HG02759 (cell line): ENCODE data around the gene PBX2.
"Not testable (repeated sequence)": the region's sequence is repeated elsewhere in the genome, so short reads cannot be mapped to it uniquely, and the experiment has no call there.

ENCODE experiments used
- ATAC-seq: cut with Tn5 transposase; IDR thresholded peaks from one replicate; pipeline ENCODE4 v1.9.1; 2021; ENCODE audit warnings: mild to moderate bottlenecking, moderate library complexity; ENCODE audit not compliant: unreplicated experiment

PBX2 gene

GRCh38 chr6:32190054-32190851 is at the start of gene PBX2:
TSS of gene PBX2 (minus strand) at chr6:32190202. CDS start at chr6:32189915, 287 bp downstream.
- peak; percentile 68 for ATAC-seq

- ATAC-seq = no peak
Measured at GRCh38 chr6:32239462-32239861, 49.5 kb upstream of the PBX2 start.

GRCh38 chr6:32234934-32235333 is 44.9 kb upstream of the PBX2 start:
- no peak for ATAC-seq

- ATAC-seq = no peak
Measured at GRCh38 chr6:32226434-32226833, 36.4 kb upstream of the PBX2 start.

GRCh38 chr6:32224696-32225095 is 34.7 kb upstream of the PBX2 start:
- ATAC-seq = no peak

- no peak for ATAC-seq
Measured at GRCh38 chr6:32223258-32224235, 33.5 kb upstream of the PBX2 start, which contains the start of gene NOTCH4. TSS of gene NOTCH4 (minus strand) at chr6:32224067. CDS start at chr6:32223928, 139 bp downstream.

GRCh38 chr6:32222333-32223230 is 32.6 kb upstream of the PBX2 start:
- ATAC-seq = no peak

GRCh38 chr6:32220021-32220420 is 30.0 kb upstream of the PBX2 start:
- no peak for ATAC-seq

GRCh38 chr6:32218167-32218566 is 28.2 kb upstream of the PBX2 start:
- no peak for ATAC-seq

GRCh38 chr6:32216998-32217397 is 27.0 kb upstream of the PBX2 start:
- ATAC-seq = no peak

- ATAC-seq = no peak
Measured at GRCh38 chr6:32216285-32216684, 26.3 kb upstream of the PBX2 start.

GRCh38 chr6:32215617-32216016 is 25.6 kb upstream of the PBX2 start:
- no peak for ATAC-seq

- no peak for ATAC-seq
Measured at GRCh38 chr6:32214126-32214525, 24.1 kb upstream of the PBX2 start.

- no peak for ATAC-seq
Measured at GRCh38 chr6:32213649-32214048, 23.6 kb upstream of the PBX2 start.

- ATAC-seq = no peak
Measured at GRCh38 chr6:32212076-32212760, 22.2 kb upstream of the PBX2 start.

- ATAC-seq = not testable (repeated sequence)
Measured at GRCh38 chr6:32211432-32211831, 21.4 kb upstream of the PBX2 start.

GRCh38 chr6:32210191-32210601 is 20.2 kb upstream of the PBX2 start:
- ATAC-seq = no peak

GRCh38 chr6:32208996-32209395 is 19.0 kb upstream of the PBX2 start:
- no peak for ATAC-seq

GRCh38 chr6:32204268-32204715 is 14.3 kb upstream of the PBX2 start:
- ATAC-seq = no peak
